ENCODE data around the gene PBX1.

The PBX1 gene

DNA sequence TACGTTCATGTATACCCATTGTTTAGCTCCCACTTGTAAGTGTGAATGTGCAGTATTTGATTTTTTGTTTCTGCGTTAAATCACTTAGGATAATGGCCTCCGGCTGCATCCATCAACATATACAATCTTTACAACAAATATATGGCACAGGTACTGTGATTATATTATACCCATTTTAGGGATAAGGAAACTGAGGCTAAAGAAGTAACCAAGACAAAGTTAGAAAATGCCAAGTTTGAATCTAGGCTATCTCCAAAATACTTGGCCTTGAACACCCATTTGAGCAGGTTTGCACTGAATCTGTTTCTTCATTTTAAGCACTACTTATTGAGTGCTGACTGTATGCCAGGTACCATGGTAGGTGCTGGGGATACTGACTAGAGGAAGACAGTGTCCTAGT is 149.6 kb downstream of the PBX1 start:
- Histone ChIP-seq H4K20me1 (ENCODE audit: control insufficient read depth, insufficient read depth, low read depth, low read length) (no peaks in the 10 kb centered on the region), H3K9me3 (ENCODE audit: control insufficient read depth, insufficient read depth, low read length) (no peaks in the 10 kb centered on the region; the same call in 1 of the 2 replicates), H3K9me2 (replicated peaks; ENCODE audit: control insufficient read depth, low read length) (no peaks in the 10 kb centered on the region), H3K36me3 (ENCODE audit: control insufficient read depth, low read length) (no peaks in the 10 kb centered on the region), H3F3A (ENCODE audit: control insufficient read depth, insufficient read depth) (no peaks in the 10 kb centered on the region), H3K27me3 (ENCODE audit: control insufficient read depth, low read length) (no peaks in the 10 kb centered on the region), H3K4me3 (ENCODE audit: low read length) (no peak overlapping the region), H3K4me1 (ENCODE audit: control insufficient read depth, low read length) (no peaks in the 10 kb centered on the region), H3K4me2 (ENCODE audit: low read length) (no peak overlapping the region), H3K27ac (ENCODE audit: low read depth, low read length) (no peak overlapping the region), H3K79me2 (ENCODE audit: control insufficient read depth, low read length) (no peaks in the 10 kb centered on the region)
- TF ChIP-seq, protein P1, sequence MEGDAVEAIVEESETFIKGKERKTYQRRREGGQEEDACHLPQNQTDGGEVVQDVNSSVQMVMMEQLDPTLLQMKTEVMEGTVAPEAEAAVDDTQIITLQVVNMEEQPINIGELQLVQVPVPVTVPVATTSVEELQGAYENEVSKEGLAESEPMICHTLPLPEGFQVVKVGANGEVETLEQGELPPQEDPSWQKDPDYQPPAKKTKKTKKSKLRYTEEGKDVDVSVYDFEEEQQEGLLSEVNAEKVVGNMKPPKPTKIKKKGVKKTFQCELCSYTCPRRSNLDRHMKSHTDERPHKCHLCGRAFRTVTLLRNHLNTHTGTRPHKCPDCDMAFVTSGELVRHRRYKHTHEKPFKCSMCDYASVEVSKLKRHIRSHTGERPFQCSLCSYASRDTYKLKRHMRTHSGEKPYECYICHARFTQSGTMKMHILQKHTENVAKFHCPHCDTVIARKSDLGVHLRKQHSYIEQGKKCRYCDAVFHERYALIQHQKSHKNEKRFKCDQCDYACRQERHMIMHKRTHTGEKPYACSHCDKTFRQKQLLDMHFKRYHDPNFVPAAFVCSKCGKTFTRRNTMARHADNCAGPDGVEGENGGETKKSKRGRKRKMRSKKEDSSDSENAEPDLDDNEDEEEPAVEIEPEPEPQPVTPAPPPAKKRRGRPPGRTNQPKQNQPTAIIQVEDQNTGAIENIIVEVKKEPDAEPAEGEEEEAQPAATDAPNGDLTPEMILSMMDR (IDR thresholded peaks at IDR 0.05; ENCODE audit: low read depth, low read length, poor library complexity, severe bottlenecking), result no peak
- no peak for TF ChIP-seq EZH2phosphoT487 (IDR thresholded peaks at IDR 0.05; ENCODE audit: borderline replicate concordance, low read length)

DNA sequence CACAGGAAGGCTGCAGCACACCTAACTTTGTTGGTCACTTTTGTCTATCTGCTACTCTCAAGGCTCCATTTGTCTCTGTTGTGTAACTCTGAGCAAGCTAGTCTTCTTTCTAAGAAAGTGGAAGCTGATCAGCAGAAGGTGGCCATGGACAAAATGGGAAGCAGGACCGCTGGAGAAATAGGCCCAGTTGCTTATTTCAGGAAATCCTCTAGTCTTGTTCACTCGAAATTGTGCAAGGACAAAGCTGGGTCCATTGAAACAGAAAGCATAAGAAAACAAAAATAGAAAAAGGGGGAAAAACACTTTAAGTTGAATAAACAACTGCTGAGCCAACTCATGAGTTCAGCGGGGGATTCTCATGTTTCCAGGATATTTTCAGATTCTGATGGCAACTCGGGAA is 150.1 kb downstream of the PBX1 start:
- Histone ChIP-seq H3F3A (ENCODE audit: control insufficient read depth, insufficient read depth) (no peaks in the 10 kb centered on the region), H3K9me3 (ENCODE audit: control insufficient read depth, insufficient read depth, low read length) (no peaks in the 10 kb centered on the region; the same call in 1 of the 2 replicates), H3K27me3 (ENCODE audit: control insufficient read depth, low read length) (no peaks in the 10 kb centered on the region), H3K4me3 (ENCODE audit: low read length) (no peak overlapping the region), H3K9me2 (replicated peaks; ENCODE audit: control insufficient read depth, low read length) (no peaks in the 10 kb centered on the region), H3K27ac (ENCODE audit: low read depth, low read length) (no peak overlapping the region), H3K36me3 (ENCODE audit: control insufficient read depth, low read length) (no peaks in the 10 kb centered on the region), H3K79me2 (ENCODE audit: control insufficient read depth, low read length) (no peaks in the 10 kb centered on the region), H3K4me1 (ENCODE audit: control insufficient read depth, low read length) (no peaks in the 10 kb centered on the region), H4K20me1 (ENCODE audit: control insufficient read depth, insufficient read depth, low read depth, low read length) (no peaks in the 10 kb centered on the region), H3K4me2 (ENCODE audit: low read length) (no peak overlapping the region)
- TF ChIP-seq, protein P1 (IDR thresholded peaks at IDR 0.05; ENCODE audit: low read depth, low read length, poor library complexity, severe bottlenecking), result no peak
- no peak for TF ChIP-seq EZH2phosphoT487 (IDR thresholded peaks at IDR 0.05; ENCODE audit: borderline replicate concordance, low read length)

DNA sequence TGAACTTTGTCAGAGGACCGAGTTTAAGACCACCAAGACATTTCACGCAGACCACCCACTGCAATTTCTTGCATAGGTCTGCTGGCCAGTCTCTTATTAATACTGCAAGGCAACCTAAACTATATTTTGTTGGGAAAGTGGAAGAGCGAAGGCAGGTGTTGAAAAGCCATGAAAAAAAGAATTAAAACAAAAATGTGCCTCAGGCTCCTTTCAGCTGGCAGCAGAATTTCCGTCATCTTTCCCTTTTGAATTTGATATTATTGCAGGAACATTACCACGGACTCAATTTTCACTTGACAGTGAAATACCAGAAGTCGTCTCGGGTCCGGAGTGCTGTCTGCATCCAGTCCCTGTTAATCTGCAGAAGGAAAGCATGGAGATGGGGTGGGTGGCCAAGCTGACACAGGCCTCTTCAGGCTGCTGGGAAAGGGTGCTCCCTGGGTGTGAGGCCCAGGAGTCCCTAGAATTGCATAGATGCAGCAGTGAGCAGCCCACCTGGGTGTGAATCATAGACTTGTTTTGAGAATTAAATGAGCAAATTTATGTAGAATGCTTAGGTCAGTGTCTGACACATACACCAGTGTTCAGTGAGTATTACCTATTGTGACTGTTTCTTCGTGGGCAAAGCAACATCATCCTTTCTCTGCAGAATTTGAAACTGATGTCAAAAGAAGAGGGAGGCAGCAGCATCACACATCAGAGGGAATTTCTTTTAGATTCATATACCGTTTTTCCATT is 150.7 kb downstream of the PBX1 start:
- H3K4me2 ChIP-seq (ENCODE audit: low read length), result no peak overlapping the region
- no peaks in the 10 kb centered on the region for H3K9me2 ChIP-seq (replicated peaks; ENCODE audit: control insufficient read depth, low read length)
- H3K36me3 ChIP-seq (ENCODE audit: control insufficient read depth, low read length), result no peaks in the 10 kb centered on the region
- H3K4me3 ChIP-seq (ENCODE audit: low read length), result no peak overlapping the region
- H3K9me3 ChIP-seq (ENCODE audit: control insufficient read depth, insufficient read depth, low read length), result no peaks in the 10 kb centered on the region; the same call in 1 of the 2 replicates
- no peaks in the 10 kb centered on the region for H3K4me1 ChIP-seq (ENCODE audit: control insufficient read depth, low read length)
- no peaks in the 10 kb centered on the region for H3K79me2 ChIP-seq (ENCODE audit: control insufficient read depth, low read length)
- no peaks in the 10 kb centered on the region for H4K20me1 ChIP-seq (ENCODE audit: control insufficient read depth, insufficient read depth, low read depth, low read length)
- H3F3A ChIP-seq (ENCODE audit: control insufficient read depth, insufficient read depth), result no peaks in the 10 kb centered on the region
- TF ChIP-seq, protein P1 (IDR thresholded peaks at IDR 0.05; ENCODE audit: low read depth, low read length, poor library complexity, severe bottlenecking), result no peak
- no peak for TF ChIP-seq EZH2phosphoT487 (IDR thresholded peaks at IDR 0.05; ENCODE audit: borderline replicate concordance, low read length)
- H3K27me3 ChIP-seq (ENCODE audit: control insufficient read depth, low read length), result no peaks in the 10 kb centered on the region
- H3K27ac ChIP-seq (ENCODE audit: low read depth, low read length), result no peak overlapping the region

Data from DOHH2 (cell line).